Skeletal muscle satellite cell (primary cell): ENCODE data around the gene VAV2.

Experiments used
- H3K27me3 ChIP-seq: 2 replicates; pipeline ENCODE4 v1.7.0; 2013; ENCODE audit warnings: low read length; ENCODE audit not compliant: control insufficient read depth, insufficient read depth
- H3K36me3 ChIP-seq: 2 replicates; pipeline ENCODE4 v1.7.0; 2013; ENCODE audit warnings: mild to moderate bottlenecking, control low read depth, low read length; ENCODE audit not compliant: insufficient read depth
- H3K4me1 ChIP-seq: 2 replicates; pipeline ENCODE4 v1.7.0; 2013; ENCODE audit warnings: low read length; ENCODE audit not compliant: control insufficient read depth, insufficient read depth
- H3K4me2 ChIP-seq: 2 replicates; pipeline ENCODE4 v1.7.0; 2013; ENCODE audit warnings: mild to moderate bottlenecking, low read length
- H3K4me3 ChIP-seq: 2 replicates; pipeline ENCODE4 v1.7.0; 2013; ENCODE audit warnings: low read length
- H3K9ac ChIP-seq: 2 replicates; pipeline ENCODE4 v1.7.0; 2013; ENCODE audit warnings: mild to moderate bottlenecking, low read depth, low read length, moderate library complexity
- H3K9me3 ChIP-seq: replicated peaks from 2 replicates; pipeline ENCODE4 v1.7.0; 2013; ENCODE audit warnings: mild to moderate bottlenecking, control low read depth, low read length

VAV2 gene

DNA sequence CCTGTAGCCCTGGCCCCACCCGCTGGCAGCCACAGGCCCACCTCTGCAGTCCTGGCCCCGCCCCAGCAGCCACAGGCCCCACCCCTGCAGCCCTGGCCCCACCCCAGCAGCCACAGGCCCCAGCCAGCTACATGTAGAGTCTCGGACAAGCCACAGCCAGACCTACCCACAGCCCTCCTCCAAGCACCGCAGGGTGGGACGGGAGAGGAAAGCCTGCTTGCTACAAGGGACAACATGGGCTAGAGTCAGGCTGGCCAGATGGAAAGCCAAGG, 204.4 kb downstream of the VAV2 start:
- H3K36me3 ChIP-seq, result peaks cover 27% of the 10 kb centered on the region
- H3K27me3 ChIP-seq, result no peaks in the 10 kb centered on the region
- no peaks in the 10 kb centered on the region for H3K9me3 ChIP-seq
- H3K4me2 ChIP-seq, result no peak overlapping the region
- H3K4me1 ChIP-seq, result no peaks in the 10 kb centered on the region
- H3K4me3 ChIP-seq, result no peak overlapping the region
- H3K9ac ChIP-seq, result no peak overlapping the region

DNA sequence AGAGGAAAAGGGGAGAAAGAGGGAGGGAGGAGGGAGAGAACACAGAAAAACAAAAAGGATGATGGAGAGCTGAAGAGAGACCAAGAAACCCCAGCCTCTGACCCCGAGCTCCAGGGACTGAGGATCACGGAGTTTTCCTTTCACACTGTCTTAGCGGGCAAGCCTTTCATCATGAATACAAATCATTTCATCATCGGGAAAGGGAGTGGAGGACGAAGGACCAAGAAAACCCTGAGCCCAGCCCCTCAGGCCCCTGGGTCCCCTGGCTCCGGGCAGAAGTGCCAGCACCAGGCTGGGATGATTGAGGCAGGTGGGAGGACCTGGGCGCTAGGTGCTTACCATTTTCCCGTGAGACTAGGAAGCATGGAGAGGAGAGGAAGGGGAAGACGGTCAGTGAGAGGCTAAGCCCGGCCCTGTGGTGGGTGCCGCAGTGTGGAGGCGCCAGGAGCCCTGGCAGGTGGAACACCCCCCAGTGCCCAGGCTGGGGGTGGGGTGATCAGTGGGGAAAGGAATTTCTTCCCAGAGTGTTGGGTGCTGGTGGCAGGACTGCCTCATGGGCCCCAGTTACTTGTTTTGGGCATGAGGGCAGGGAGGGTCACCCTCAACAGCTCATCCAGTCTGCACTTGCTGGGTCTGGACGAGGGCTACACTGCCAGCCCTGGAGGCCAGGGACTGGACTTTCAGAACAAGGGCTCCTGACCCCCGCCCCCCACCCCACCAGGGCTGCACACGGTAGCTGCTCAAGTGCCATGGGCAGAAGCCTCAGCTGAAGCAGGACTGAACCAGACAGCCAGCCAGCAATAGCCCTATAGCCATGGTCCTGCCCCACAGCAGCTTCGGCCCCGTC, 205.0 kb downstream of the VAV2 start:
- H3K27me3 ChIP-seq, result no peaks in the 10 kb centered on the region
- H3K9ac ChIP-seq, result no peak overlapping the region
- no peaks in the 10 kb centered on the region for H3K4me1 ChIP-seq
- H3K9me3 ChIP-seq, result no peaks in the 10 kb centered on the region
- H3K4me3 ChIP-seq, result no peak overlapping the region
- peaks cover 27% of the 10 kb centered on the region for H3K36me3 ChIP-seq
- no peak overlapping the region for H3K4me2 ChIP-seq

DNA sequence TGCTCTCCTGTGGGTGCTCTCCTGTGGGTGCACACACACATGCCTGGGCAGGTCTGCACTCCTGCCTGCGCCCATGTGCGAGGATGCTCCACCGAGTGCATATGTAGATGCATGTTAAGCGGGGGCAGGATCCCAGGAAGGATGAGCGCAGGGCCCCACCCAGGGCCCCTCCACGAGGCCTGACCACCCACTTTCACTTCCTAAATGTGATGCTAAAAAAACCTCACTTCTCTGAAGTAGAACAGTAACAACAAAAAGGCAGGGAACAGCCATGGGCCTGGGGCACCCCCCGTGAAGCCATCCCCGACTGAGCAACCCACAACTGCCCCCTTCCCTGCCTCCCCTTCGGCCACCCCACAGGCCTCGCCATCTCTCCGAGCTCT, 205.8 kb downstream of the VAV2 start:
- Histone ChIP-seq H3K4me1 (no peaks in the 10 kb centered on the region), H3K36me3 (peaks cover 24% of the 10 kb centered on the region), H3K9me3 (no peaks in the 10 kb centered on the region), H3K4me2 (no peak overlapping the region), H3K9ac (no peak overlapping the region), H3K4me3 (no peak overlapping the region), H3K27me3 (no peaks in the 10 kb centered on the region)

DNA sequence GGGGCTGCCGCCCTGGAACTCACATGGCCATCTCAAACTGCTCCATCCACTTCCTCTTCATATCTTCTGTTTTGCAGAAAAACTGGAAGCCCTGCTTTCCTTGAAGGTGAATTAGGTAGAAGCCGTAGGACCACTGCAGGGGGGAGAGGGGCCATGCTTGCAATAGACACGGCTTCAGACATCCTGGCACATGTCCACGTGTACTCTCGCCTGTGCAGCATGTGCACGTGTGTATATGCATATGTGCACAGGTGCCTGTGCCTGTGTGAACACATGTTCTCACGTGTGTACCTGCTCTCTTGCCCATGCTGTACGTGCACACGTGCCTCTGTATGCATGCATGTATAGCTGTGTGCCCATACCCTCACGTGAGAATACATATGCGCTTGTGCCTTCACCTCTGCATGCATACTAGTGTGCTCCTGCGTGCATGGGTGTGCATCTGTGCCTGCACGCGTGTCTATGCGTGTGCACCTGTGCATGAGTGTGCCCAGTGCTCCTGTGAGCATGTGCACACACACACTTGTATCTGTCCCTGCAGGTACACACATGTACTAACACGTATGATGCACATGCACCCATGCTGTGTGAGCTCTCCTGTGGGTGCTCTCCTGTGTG, 206.3 kb downstream of the VAV2 start:
- no peaks in the 10 kb centered on the region for H3K4me1 ChIP-seq

DNA sequence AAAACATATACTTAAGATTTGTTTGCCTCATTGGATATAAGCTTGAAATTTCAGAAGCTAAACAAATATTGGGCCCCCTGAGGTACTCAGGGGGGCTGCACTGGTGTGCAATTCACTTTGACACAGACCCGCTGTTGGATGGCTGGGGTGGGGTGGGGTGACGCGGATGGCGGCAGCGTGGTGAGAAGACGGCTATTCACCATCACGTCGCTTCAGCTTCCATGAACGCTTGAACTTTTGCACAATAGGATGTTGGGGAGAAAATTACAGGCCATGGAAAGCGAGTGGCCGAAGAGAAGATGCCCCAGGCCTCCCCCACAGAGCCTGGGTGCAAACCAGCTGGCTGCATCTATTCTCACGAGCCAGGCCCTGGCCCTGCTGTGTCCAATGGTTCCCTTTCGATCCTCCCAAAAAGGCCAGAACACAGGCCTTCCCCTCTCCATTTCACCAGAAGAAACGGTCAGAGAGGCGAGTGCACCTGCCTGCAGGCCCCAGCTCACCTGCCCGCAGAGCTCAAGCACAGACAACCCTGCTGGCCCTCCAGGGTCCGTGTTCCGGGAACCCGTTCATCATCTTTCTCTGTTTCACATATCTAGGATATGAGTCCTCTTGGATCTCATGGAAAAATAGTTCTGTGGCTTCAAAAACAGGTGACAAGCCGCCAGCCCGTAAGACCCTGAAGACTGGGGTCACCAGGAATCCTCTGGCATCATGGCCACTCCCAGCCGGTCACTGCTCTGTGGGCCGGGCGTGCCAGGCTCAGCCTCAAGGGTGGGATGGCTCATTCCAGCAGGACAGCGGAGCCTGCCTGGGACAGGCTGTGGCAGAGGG, 207.2 kb downstream of the VAV2 start:
- Histone ChIP-seq H3K4me2 (no peak overlapping the region), H3K27me3 (no peaks in the 10 kb centered on the region), H3K4me3 (no peak overlapping the region), H3K4me1 (no peaks in the 10 kb centered on the region), H3K9me3 (no peaks in the 10 kb centered on the region), H3K9ac (no peak overlapping the region), H3K36me3 (peaks cover 18% of the 10 kb centered on the region)

More for the DNA sequence above, 206.3 kb downstream of the VAV2 start:
- Histone ChIP-seq H3K9me3 (no peaks in the 10 kb centered on the region), H3K27me3 (no peaks in the 10 kb centered on the region), H3K36me3 (peaks cover 23% of the 10 kb centered on the region), H3K9ac (no peak overlapping the region), H3K4me2 (no peak overlapping the region), H3K4me3 (no peak overlapping the region)

DNA sequence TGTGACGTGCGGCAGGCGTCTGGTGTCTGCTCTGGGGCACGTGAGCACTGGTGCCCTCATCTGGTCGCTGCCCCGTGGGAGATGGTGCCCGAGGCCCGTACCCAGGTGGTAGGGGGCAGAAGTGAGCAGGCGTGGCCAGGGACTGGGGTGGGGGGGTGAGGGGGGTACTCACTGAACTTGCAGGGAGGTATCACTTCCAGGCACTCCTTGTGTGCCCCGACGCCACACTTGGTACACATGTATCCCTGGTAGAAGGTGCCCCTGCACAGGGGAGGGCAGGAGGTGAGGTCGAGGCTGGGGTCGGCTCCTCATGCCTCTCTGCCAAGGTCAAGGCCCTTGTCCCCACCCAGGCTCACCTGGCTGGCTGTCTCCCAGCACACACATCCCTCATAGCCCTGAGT, 208.8 kb downstream of the VAV2 start:
- Histone ChIP-seq H3K9me3 (no peaks in the 10 kb centered on the region), H3K36me3 (peaks cover 22% of the 10 kb centered on the region), H3K4me2 (no peak overlapping the region), H3K4me1 (no peaks in the 10 kb centered on the region), H3K4me3 (no peak overlapping the region), H3K9ac (no peak overlapping the region), H3K27me3 (no peaks in the 10 kb centered on the region)

DNA sequence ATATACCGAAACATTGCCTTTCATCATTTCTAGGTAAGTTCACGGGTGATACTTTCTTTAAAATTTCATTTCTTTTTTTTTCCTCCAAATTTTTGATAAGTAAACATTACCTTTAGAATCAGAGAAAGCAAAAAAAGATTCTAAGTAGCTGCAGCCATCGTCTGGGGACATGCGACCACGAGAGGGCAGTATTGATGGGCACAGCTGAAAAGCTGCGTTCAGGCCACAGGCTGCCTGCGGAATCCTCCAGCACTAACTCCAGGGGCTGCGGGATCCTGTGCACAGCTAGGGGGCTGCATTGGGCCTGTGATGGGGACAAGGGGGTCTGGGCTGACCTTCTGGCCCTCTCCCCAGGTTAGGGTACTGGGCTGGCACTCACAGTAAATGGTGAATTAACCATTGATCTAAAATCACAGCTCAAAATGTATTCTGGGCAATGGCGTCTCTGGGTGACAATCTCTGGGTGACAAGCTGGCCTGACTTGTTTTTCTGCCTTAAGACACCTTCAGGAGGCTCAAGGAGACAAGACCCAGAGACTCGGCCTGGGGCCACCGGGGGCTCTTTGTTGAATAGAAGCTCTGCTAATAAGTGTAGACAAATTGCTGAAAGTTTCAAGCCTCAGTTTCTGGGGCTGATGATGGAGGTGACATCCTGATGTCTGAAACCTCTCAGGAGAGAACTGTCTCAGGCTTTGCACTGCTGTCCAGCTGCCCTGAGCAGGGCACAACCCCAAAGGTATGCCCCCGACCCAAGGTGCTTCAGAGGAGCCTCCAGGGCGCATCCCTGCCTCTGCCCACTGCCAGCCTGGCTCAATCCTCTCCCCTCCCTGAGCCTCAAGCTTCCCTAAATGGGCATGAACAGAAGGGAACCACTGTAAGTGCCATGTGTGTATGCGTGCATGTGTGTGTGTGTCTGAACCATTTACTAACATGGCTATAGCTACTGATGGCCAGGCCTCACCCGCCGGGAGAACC, 209.7 kb downstream of the VAV2 start:
- no peaks in the 10 kb centered on the region for H3K4me1 ChIP-seq
- H3K9ac ChIP-seq, result no peak overlapping the region
- H3K4me3 ChIP-seq, result no peak overlapping the region
- H3K36me3 ChIP-seq, result peaks cover 22% of the 10 kb centered on the region
- no peak overlapping the region for H3K4me2 ChIP-seq
- H3K9me3 ChIP-seq, result no peaks in the 10 kb centered on the region
- H3K27me3 ChIP-seq, result no peaks in the 10 kb centered on the region

DNA sequence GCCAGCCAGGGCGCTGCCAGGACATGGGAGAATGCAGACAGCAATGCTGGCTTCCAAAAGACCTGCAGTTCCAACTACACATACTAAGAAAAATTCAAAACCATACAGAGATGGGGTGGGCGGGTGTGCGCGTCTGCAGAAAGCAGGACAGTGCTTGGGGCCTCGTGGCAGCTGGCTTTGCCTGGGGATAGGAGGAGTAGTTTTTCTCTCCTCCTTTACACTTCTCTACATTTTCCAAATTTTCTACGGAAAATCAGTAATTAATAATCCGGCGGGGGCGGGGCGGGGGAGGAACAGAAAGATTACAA, 210.3 kb downstream of the VAV2 start:
- H3K9ac ChIP-seq, result no peak overlapping the region
- H3K4me1 ChIP-seq, result no peaks in the 10 kb centered on the region
- H3K36me3 ChIP-seq, result peaks cover 29% of the 10 kb centered on the region
- H3K9me3 ChIP-seq, result no peaks in the 10 kb centered on the region
- no peak overlapping the region for H3K4me2 ChIP-seq
- H3K4me3 ChIP-seq, result no peak overlapping the region
- H3K27me3 ChIP-seq, result no peaks in the 10 kb centered on the region

DNA sequence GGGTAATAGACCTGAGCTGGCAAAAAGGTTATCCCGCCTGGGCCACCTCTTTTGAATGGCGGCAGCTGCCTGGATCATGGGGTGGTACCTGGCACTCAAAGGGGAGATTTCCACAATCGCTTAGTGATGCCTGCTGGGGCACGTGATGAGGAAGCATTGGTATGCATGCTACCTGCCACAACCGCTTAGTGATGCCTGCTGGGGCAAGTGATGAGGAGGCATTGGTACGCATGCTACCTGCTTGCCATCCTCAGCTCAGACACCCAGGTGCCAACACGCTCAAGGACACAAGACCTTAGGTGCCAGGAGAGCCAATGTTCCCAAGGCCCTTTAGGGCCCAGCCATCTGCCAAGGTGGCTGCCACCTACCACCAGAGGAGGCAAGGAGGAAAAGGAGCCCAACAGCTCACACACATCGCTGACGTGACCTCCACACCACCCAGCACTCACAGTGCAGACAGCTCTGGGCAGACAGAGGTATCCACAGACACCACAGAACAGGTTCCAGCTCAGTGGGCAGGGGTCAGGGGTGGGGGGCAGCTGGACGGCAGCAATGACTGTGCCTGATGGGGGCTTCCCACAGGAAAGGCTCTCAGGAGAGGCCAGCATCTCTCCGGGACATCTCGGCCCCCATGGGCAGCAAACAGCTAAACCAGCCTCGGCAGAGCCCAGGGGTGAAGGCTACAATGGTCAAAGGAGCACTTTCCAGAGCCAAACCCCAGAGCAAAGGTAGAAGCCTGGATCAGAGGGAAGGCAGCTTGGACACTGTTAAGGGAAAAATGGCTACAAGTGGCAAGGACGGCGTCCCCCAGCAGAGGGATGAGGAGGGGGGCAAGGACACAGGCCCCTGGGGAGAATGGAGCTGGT, 210.9 kb downstream of the VAV2 start:
- Histone ChIP-seq H3K36me3 (peaks cover 33% of the 10 kb centered on the region), H3K9ac (no peak overlapping the region), H3K9me3 (no peaks in the 10 kb centered on the region), H3K4me1 (no peaks in the 10 kb centered on the region), H3K4me2 (no peak overlapping the region), H3K27me3 (no peaks in the 10 kb centered on the region), H3K4me3 (no peak overlapping the region)

DNA sequence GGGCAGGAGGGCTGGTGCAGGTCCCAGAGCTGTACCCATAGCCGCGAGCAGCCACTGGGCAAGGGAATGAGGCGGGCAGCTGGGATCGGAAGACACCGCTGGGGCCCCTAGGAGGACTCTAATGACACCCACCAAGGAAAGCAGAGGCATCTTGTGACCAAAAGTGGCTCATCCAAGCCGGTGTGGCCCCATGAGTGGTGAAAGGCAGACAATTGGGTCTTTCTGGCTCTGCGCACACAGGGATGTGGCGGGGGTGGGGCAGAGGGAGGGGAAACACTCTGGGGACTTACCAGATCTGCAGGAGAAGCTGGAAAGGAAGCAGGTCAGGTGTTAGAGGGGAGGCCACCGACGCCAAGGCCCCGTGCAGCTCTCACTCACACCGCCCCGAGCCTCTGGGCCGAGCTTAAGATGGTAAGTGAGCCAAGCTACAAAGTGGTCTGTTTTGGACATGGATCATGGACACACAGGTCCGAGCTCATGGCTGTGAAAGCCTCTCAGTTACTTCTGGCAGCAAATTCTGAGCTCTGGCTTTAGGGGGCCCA, 211.6 kb downstream of the VAV2 start:
- peaks cover 39% of the 10 kb centered on the region for H3K36me3 ChIP-seq
- H3K4me2 ChIP-seq, result no peak overlapping the region
- H3K9ac ChIP-seq, result no peak overlapping the region
- no peaks in the 10 kb centered on the region for H3K27me3 ChIP-seq
- H3K4me1 ChIP-seq, result no peaks in the 10 kb centered on the region
- H3K4me3 ChIP-seq, result no peak overlapping the region
- H3K9me3 ChIP-seq, result no peaks in the 10 kb centered on the region
